GM12873 (cell line): ENCODE measurements around the gene SYNDIG1.

Source experiments
- TF ChIP-seq, protein P1 (sequence below): IDR thresholded peaks from 2 replicates; pipeline ENCODE4 v1.5.1; 2012; ENCODE audit warnings: low read depth, mild to moderate bottlenecking, moderate library complexity, low read length, control low read depth; ENCODE audit not compliant: insufficient read depth; ENCODE audit errors: missing control alignments

Gene SYNDIG1

DNA sequence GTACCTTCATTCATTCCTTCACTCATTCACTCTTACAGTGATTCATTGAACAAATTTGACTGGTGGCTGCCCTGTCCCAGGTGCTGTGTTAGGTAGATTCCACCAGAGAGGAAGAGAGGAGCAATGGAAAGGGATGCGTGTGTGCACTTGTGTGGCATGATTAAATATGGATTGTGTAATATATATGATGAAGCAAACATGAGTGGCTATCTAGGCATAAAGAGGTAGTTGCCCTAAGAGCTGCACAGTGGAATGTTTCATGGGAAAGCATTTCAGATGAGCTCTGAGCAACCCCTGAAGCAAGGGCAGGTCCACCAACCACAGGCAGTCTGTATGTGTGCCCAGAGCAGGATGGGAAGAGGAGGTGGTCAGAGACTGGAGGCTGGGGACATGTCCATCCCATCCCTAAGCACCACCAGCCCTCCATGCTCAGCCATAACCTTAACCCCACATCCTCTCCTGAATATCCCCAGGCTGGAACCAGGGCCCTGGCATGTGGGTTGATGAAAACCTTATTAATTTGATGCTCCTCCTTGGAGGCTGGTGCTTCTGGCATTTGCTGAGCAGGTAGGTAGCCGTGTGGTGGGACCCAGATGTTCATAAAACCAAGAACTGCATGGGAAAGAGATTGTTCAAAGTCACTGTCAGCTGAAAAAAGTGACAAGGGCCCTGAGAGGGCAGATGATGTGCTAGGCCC is 226.2 kb downstream of the SYNDIG1 start:
- TF ChIP-seq, protein P1, sequence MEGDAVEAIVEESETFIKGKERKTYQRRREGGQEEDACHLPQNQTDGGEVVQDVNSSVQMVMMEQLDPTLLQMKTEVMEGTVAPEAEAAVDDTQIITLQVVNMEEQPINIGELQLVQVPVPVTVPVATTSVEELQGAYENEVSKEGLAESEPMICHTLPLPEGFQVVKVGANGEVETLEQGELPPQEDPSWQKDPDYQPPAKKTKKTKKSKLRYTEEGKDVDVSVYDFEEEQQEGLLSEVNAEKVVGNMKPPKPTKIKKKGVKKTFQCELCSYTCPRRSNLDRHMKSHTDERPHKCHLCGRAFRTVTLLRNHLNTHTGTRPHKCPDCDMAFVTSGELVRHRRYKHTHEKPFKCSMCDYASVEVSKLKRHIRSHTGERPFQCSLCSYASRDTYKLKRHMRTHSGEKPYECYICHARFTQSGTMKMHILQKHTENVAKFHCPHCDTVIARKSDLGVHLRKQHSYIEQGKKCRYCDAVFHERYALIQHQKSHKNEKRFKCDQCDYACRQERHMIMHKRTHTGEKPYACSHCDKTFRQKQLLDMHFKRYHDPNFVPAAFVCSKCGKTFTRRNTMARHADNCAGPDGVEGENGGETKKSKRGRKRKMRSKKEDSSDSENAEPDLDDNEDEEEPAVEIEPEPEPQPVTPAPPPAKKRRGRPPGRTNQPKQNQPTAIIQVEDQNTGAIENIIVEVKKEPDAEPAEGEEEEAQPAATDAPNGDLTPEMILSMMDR, result no peak

GRCh38 chr20:24696396-24696795 is 227.0 kb downstream of the SYNDIG1 start:
- TF ChIP-seq, protein P1, result no peak

DNA sequence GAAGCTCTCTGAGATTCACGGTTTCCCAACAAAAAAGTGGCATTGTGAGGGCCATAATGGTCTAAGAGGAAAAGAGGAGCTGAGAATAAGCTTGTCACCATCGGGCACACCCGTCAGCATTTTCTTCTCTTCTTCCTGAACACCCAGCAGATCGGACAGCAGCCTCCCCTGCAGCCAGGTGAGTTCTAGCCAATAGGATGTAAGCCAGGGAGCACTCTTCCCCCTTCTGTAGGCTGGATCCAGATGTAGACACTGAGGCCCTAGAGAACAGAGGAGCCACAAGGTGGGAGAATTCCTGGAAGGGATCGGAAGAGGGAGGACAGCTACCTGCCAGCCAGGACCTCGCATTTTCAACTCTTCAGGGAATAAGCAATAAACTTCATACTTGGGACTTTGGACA is 228.0 kb downstream of the SYNDIG1 start:
- TF ChIP-seq, protein P1, result no peak

GRCh38 chr20:24698189-24698588 is 228.8 kb downstream of the SYNDIG1 start:
- TF ChIP-seq, protein P1, result no peak

- TF ChIP-seq, protein P1, result no peak
Measured at GRCh38 chr20:24698706-24699206, 229.3 kb downstream of the SYNDIG1 start.

GRCh38 chr20:24699321-24700165 is 230.1 kb downstream of the SYNDIG1 start:
- TF ChIP-seq, protein P1, result no peak

- TF ChIP-seq, protein P1, result no peak
Measured at GRCh38 chr20:24700166-24700860, 230.9 kb downstream of the SYNDIG1 start.
